ENCODE measurements around the gene AXIN1. TPM values are rescaled to one million over a fixed set of nuclear protein-coding genes. Genes with fewer than 3 reads are reported as not detected.

The AXIN1 gene
- total RNA-seq, 1 donor from 2014 or later: 27.0 TPM

DNA sequence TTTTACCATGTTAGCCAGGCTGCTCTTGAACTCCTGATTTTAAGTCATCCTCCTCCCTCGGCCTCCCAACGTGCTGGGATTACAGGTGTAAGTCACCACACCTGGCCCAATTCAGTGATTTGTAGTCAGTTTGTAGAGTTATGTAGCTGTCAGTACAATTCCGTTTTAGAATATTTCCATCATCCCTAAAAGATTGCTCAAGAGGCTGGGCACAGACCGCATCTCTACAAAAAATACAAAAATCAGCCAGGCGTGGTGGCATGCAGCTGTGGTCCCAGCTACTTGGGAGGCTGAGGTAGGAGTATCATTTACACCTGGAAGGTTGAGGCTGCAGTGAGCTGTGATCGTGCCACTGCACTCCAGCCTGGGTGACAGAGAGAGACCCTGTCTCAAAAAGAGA lies 97.3 kb downstream of the AXIN1 start:
- Histone ChIP-seq H3K9ac (ENCODE audit: low read length) (no peak overlapping the region), H3K4me2 (ENCODE audit: low read length) (no peak overlapping the region), H3K79me2 (ENCODE audit: insufficient read depth, low read length) (no peaks in the 10 kb centered on the region), H3K4me3 (ENCODE audit: insufficient read depth, low read depth, low read length) (no peak overlapping the region), H3K27me3 (ENCODE audit: insufficient read depth, low read length) (no peaks in the 10 kb centered on the region), H3K27ac (ENCODE audit: low read depth, low read length) (no peak overlapping the region), H3K36me3 (ENCODE audit: insufficient read depth, low read length) (peaks cover 2% of the 10 kb centered on the region), H3K9me3 (ENCODE audit: insufficient read depth, low read depth, low read length) (no peaks in the 10 kb centered on the region), H2AFZ (ENCODE audit: low read depth, low read length) (no peak overlapping the region), H3K4me1 (ENCODE audit: insufficient read depth, low read length) (peaks cover 2% of the 10 kb centered on the region), H4K20me1 (ENCODE audit: insufficient read depth, low read length) (no peaks in the 10 kb centered on the region)
- Mint-ChIP-seq H3K4me3 (ENCODE audit: unreplicated experiment) (no peak overlapping the region), H3K27ac (ENCODE audit: unreplicated experiment) (no peak overlapping the region), H3K27me3 (ENCODE audit: low read depth, unreplicated experiment) (no peaks in the 10 kb centered on the region), H3K4me1 (ENCODE audit: low read depth, unreplicated experiment) (peaks cover 5% of the 10 kb centered on the region), H3K36me3 (ENCODE audit: low read depth, unreplicated experiment) (peaks cover 21% of the 10 kb centered on the region), H3K9me3 (ENCODE audit: unreplicated experiment) (no peaks in the 10 kb centered on the region)
- no peak for DNase-seq (ENCODE audit: low read depth)
- TF ChIP-seq, protein P1, sequence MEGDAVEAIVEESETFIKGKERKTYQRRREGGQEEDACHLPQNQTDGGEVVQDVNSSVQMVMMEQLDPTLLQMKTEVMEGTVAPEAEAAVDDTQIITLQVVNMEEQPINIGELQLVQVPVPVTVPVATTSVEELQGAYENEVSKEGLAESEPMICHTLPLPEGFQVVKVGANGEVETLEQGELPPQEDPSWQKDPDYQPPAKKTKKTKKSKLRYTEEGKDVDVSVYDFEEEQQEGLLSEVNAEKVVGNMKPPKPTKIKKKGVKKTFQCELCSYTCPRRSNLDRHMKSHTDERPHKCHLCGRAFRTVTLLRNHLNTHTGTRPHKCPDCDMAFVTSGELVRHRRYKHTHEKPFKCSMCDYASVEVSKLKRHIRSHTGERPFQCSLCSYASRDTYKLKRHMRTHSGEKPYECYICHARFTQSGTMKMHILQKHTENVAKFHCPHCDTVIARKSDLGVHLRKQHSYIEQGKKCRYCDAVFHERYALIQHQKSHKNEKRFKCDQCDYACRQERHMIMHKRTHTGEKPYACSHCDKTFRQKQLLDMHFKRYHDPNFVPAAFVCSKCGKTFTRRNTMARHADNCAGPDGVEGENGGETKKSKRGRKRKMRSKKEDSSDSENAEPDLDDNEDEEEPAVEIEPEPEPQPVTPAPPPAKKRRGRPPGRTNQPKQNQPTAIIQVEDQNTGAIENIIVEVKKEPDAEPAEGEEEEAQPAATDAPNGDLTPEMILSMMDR (IDR thresholded peaks at IDR 0.05; ENCODE audit: insufficient read depth, low read depth, low read length): no peak
- no peak for TF ChIP-seq EZH2 (IDR thresholded peaks at IDR 0.05; ENCODE audit: insufficient read depth, low read length)
- no peak for FAIRE-seq

DNA sequence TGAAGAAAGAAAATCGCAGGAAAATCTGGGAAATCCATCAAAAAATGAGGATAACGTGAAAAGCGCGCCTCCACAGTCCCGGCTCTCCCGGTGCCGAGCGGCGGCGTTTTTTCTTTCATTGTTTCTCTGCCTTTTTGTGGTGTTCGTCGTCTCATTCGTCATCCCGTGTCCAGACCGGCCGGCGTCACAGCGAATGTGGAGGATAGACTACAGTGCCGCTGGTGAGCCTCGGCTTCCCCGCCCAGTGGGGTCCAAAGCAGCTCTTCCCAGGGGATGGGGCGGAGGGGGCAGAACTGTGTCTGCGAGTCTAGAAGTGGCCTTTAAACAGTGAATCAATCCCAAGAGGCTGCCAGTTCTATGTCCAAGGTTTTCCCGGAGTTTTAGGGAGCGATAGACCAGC lies 98.1 kb downstream of the AXIN1 start:
- Mint-ChIP-seq H3K27me3 (ENCODE audit: low read depth, unreplicated experiment) (no peaks in the 10 kb centered on the region), H3K4me3 (ENCODE audit: unreplicated experiment) (no peak overlapping the region), H3K9me3 (ENCODE audit: unreplicated experiment) (no peaks in the 10 kb centered on the region), H3K36me3 (ENCODE audit: low read depth, unreplicated experiment) (peaks cover 15% of the 10 kb centered on the region), H3K27ac (ENCODE audit: unreplicated experiment) (no peak overlapping the region), H3K4me1 (ENCODE audit: low read depth, unreplicated experiment) (peaks cover 9% of the 10 kb centered on the region)
- Histone ChIP-seq H3K4me3 (ENCODE audit: insufficient read depth, low read depth, low read length) (no peak overlapping the region), H3K9ac (ENCODE audit: low read length) (no peak overlapping the region), H2AFZ (ENCODE audit: low read depth, low read length) (no peak overlapping the region), H3K9me3 (ENCODE audit: insufficient read depth, low read depth, low read length) (no peaks in the 10 kb centered on the region), H3K27me3 (ENCODE audit: insufficient read depth, low read length) (no peaks in the 10 kb centered on the region), H4K20me1 (ENCODE audit: insufficient read depth, low read length) (no peaks in the 10 kb centered on the region), H3K79me2 (ENCODE audit: insufficient read depth, low read length) (no peaks in the 10 kb centered on the region), H3K36me3 (ENCODE audit: insufficient read depth, low read length) (peaks cover 2% of the 10 kb centered on the region), H3K27ac (ENCODE audit: low read depth, low read length) (no peak overlapping the region), H3K4me1 (ENCODE audit: insufficient read depth, low read length) (peaks cover 3% of the 10 kb centered on the region), H3K4me2 (ENCODE audit: low read length) (no peak overlapping the region)
- no peak for TF ChIP-seq EZH2 (IDR thresholded peaks at IDR 0.05; ENCODE audit: insufficient read depth, low read length)
- TF ChIP-seq, protein P1 (IDR thresholded peaks at IDR 0.05; ENCODE audit: insufficient read depth, low read depth, low read length): no peak
- FAIRE-seq (no peak), DNase-seq (ENCODE audit: low read depth) (no peak)

DNA sequence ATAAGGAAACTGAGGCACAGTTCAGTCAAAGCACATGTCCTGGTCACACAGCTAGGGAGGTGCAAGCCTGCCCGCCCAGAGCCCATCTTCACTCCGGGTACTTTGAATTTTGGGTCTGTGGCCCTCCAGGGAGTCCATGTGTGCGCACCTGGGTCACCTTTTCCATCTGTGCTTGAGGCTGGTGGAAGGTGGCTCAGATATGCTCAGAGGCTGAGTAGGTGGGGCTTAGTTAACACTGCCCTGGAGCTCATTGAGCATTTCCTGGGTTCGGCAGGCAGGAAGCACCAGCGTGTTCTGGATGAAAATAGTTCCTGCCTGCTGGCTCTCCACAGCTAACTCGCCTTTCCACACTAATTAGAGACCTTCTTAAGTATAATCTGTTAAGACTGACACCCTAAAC lies 98.7 kb downstream of the AXIN1 start:
- Histone ChIP-seq H3K9ac (ENCODE audit: low read length) (no peak overlapping the region), H3K27me3 (ENCODE audit: insufficient read depth, low read length) (no peaks in the 10 kb centered on the region), H3K9me3 (ENCODE audit: insufficient read depth, low read depth, low read length) (no peaks in the 10 kb centered on the region), H3K4me1 (ENCODE audit: insufficient read depth, low read length) (peaks cover 3% of the 10 kb centered on the region), H3K36me3 (ENCODE audit: insufficient read depth, low read length) (peaks cover 2% of the 10 kb centered on the region), H3K79me2 (ENCODE audit: insufficient read depth, low read length) (no peaks in the 10 kb centered on the region), H3K27ac (ENCODE audit: low read depth, low read length) (no peak overlapping the region), H2AFZ (ENCODE audit: low read depth, low read length) (no peak overlapping the region), H3K4me2 (ENCODE audit: low read length) (no peak overlapping the region), H3K4me3 (ENCODE audit: insufficient read depth, low read depth, low read length) (no peak overlapping the region), H4K20me1 (ENCODE audit: insufficient read depth, low read length) (no peaks in the 10 kb centered on the region)
- TF ChIP-seq EZH2 (IDR thresholded peaks at IDR 0.05; ENCODE audit: insufficient read depth, low read length): no peak
- TF ChIP-seq, protein P1 (IDR thresholded peaks at IDR 0.05; ENCODE audit: insufficient read depth, low read depth, low read length): no peak
- no peaks in the 10 kb centered on the region for H3K9me3 Mint-ChIP-seq (ENCODE audit: unreplicated experiment)
- H3K27me3 Mint-ChIP-seq (ENCODE audit: low read depth, unreplicated experiment): no peaks in the 10 kb centered on the region
- peaks cover 9% of the 10 kb centered on the region for H3K4me1 Mint-ChIP-seq (ENCODE audit: low read depth, unreplicated experiment)
- H3K36me3 Mint-ChIP-seq (ENCODE audit: low read depth, unreplicated experiment): peaks cover 10% of the 10 kb centered on the region
- H3K4me3 Mint-ChIP-seq (ENCODE audit: unreplicated experiment): no peak overlapping the region
- H3K27ac Mint-ChIP-seq (ENCODE audit: unreplicated experiment): peak overlapping the region; percentile 34
- FAIRE-seq (no peak), DNase-seq (ENCODE audit: low read depth) (no peak)
